AG09319 (cell line): ENCODE data around the gene NPHP4.

ENCODE experiments used
- DNase-seq: peaks from one replicate; pipeline ENCODE4 v3.0.0-alpha.2; 2010; ENCODE audit warnings: low read depth; ENCODE audit errors: extremely low read depth
- TF ChIP-seq, protein P1 (sequence below): IDR thresholded peaks from 2 replicates; pipeline ENCODE4 v1.5.1; 2011; ENCODE audit warnings: low read depth, mild to moderate bottlenecking, inconsistent platforms, low read length, moderate library complexity

Gene NPHP4

DNA sequence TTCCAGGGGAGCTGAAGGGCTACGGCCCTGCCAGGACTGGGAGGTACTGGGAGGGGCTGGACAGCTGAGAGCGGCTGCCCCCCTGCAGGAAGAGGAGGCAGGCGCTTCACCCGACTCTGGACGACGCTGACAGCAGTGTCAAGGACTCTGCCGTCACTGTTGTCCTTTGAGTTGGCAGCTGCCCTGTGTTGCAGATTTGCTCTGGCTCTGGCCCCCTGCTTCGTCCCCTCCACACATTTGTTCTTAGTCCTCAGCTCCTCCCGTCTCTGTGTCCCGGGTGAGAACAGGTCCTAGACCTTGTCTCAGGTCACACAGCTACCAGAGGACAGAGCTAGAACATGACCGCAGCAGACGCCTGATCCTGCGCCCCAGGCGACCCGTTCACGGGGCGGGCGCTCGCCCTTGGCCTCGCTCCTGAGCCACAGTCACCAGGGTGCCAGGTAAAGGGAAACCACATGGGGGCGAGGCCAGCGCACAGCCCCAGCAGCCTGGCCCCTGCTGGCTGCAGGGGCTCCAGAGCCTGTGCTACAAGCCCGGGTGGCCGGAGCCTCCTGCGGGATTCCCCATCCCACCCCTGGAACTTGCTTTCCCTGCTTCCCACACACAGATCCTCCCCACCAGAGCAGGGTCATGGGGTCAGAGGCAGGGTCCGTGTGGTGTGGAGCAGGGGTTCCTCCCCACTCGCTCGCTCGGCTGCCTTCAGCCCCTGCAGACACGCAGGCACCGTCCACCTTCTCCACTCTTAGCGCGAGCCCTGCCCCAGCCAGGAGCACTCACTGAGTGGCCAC, 10.7 kb upstream of the NPHP4 start:
- TF ChIP-seq, protein P1, sequence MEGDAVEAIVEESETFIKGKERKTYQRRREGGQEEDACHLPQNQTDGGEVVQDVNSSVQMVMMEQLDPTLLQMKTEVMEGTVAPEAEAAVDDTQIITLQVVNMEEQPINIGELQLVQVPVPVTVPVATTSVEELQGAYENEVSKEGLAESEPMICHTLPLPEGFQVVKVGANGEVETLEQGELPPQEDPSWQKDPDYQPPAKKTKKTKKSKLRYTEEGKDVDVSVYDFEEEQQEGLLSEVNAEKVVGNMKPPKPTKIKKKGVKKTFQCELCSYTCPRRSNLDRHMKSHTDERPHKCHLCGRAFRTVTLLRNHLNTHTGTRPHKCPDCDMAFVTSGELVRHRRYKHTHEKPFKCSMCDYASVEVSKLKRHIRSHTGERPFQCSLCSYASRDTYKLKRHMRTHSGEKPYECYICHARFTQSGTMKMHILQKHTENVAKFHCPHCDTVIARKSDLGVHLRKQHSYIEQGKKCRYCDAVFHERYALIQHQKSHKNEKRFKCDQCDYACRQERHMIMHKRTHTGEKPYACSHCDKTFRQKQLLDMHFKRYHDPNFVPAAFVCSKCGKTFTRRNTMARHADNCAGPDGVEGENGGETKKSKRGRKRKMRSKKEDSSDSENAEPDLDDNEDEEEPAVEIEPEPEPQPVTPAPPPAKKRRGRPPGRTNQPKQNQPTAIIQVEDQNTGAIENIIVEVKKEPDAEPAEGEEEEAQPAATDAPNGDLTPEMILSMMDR = no peak
- no peak for DNase-seq

DNA sequence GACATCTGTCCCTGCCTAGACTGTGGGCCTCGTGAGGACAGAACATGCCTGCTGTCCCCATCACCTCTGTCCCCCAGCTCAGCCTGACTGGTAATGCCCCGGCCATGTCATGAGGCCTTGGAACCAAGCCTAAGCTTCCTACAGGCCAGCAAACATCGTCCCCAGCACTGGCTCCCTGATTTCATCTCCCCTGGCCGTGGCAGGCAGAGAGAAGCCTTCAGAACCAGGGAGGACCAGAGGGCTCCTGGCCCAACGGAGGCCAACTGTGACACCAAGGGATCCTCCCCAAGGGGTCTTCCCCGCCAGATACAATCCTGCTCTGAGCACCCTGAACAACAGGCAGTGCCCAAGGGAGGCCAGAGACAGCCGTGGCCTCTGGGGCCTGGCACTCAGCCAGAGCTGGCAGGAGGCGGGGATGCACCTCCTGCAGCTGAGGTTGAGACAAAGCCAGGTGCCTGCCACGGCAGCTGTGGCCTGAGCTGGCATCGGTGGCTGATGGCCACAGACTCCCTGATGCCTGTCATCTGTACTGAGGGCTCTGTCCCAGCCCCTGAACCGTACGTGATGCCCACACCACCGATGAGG, 9.9 kb upstream of the NPHP4 start:
- no peak for DNase-seq
- TF ChIP-seq, protein P1 = no peak

DNA sequence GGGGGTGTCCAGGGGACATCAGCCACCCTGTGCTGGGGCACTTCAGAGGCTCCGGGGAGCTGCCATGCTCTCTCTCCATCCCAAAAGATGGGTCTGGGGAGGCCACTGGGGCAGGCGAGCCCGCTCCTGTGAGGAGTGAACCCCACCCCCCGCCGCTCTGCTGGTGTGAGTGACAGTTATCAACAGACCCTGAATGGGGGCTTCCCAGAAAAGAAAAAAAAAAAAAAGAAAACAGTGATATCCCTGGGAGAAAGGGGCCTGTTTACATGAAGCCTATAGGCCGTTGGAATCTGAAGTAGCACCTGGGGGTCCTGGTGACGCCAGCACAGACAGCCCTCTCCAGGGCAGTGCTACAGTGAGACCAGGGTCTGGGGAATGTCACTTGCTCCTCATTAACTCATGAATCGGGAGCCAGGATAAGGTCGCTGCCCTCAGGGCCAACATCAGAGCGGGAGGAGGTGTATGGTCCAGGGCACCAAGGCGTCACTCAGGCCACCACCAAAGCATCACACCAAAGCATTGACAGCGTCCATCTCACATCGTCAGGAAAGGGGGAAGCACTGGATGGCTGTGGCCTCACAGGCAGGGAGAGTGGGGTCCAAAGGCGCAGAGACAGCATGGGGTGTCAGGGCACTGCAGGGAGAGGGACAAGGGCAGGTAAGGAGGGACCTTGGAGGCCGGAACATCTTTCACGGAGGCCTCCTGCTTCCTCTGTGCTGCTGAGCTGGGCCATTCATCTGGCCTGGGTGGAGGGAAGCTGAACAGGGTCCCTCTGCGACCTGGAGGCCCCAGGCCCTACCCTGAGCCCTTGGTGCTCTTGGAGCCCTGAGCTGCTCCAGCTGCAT, 8.4 kb upstream of the NPHP4 start:
- TF ChIP-seq, protein P1 = no peak
- DNase-seq = no peak

DNA sequence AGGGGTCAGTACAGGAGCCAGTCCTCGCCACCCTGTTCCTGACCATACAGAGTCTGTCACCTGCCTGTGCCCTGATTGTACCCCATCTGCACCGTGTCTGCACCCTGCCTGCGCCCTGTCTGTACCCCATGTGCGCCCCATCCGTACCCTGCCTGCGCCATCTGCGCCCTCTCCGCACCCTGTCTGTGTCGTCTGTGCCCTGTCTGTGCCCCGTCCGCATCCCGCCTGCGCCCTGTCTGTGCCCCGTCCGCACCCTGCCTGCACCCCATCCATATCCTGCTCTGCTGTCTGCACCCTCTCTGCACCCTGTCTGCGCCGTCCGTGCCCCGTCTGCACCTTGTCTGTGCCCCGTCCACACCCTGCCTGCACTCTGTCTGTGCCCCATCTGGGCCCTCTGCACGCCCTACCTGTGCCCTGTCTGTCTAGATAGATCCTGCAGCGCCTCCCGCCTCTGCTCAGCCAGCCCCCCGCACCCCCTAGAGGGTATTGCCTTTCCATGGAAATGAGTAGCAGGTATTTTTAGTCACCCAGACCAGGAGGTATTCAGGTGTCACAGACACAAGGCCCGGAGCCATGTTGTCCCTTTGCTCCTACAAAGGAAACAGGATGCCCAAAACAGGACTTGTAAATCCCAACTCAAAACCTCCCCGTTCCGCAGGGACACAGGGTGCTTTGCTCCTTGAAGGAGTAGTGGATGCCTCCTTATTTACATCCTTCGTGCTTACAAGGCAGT, 7.7 kb upstream of the NPHP4 start:
- TF ChIP-seq, protein P1 = no peak
- DNase-seq = no peak

DNA sequence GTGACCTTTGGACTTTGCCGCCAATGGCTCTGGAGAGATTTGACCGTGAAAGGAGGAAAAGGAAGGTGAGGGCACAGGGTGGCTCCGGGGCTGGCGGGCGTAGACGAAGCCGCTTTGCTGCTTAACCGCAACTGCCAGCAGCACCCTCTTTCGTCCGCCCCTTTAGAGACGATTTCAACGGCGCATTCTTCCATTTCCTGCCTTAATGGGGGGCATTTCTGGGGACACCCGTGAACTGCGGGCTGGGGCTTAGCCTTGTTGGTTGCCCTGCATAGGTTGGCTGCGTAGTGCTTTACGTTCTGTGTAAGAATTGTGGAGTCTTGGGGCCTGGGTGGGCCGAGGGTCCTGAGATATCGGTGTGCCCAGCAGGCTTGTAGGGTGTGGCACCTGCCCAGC, 6.7 kb upstream of the NPHP4 start:
- TF ChIP-seq, protein P1 = no peak
- no peak for DNase-seq

DNA sequence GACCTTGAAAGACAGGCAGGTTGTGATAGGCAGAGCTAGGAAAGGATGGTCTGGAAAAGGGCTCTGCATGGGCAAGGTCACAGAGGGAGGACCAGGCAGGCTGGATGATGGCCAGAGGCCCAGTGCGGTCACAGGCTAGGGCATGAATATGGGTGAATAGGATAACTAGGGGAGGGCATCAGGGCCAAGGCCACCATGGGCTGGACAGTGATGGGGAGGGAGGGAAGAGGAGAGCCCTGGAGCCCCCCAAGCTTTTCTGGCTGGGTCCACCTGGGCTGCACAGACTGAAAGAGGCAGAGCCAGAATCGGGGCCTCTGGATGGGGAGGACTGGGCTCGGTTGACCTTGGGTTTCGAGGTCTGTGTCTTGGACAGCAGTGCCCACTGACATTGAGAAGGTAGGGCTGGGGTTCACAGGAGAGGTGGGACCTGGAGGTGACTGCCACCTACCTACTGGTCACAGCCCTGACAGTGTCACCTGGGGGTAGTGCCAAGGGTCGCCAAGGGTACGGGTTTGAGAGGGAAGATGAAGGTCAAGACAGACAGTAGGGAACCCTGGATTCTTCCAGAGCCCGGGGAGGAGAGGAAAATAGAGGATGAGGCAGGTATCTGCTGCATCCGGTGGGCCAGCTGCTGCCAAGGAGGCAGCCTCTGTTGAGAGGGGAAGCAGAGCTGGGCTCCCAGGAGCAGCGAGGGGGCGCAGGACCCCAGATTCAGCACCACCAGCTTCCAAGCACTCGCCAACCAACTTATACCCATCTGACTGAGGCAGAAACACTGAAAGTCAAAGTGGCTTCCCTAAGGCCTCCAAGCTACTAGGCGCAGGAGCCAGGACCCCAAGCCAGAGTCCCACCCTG, 6.1 kb upstream of the NPHP4 start:
- no peak for DNase-seq
- TF ChIP-seq, protein P1 = no peak
